H9 (cell line): ENCODE measurements around the gene SCD. TPM values are rescaled to one million over a fixed set of nuclear protein-coding genes. Genes with fewer than 3 reads are reported as not detected.

Experiments used
- DNase-seq: peaks from one replicate; pipeline ENCODE4 v3.0.0-alpha.2; 2017
- H2AFZ ChIP-seq: one replicate; pipeline ENCODE4 v1.6.1; 2013; ENCODE audit warnings: mild to moderate bottlenecking, low read length, control low read depth, moderate library complexity
- H2AK5ac ChIP-seq: 2 replicates; pipeline ENCODE4 v1.6.1; 2013; ENCODE audit warnings: low read length, control low read depth, mixed read lengths; ENCODE audit not compliant: insufficient read length
- H2BK120ac ChIP-seq: one replicate; pipeline ENCODE4 v1.6.1; 2013; ENCODE audit warnings: low read depth, mild to moderate bottlenecking, low read length, control low read depth, inconsistent platforms; ENCODE audit not compliant: poor library complexity, severe bottlenecking
- H2BK12ac ChIP-seq: 2 replicates; pipeline ENCODE4 v1.6.1; 2013; ENCODE audit warnings: low read length, control low read depth, mixed read lengths, low read depth; ENCODE audit not compliant: insufficient read length
- H2BK15ac ChIP-seq: 2 replicates; pipeline ENCODE4 v1.6.1; 2013; ENCODE audit warnings: low read depth, low read length, control low read depth
- H2BK20ac ChIP-seq: one replicate; pipeline ENCODE4 v1.6.1; 2013; ENCODE audit warnings: low read depth, mild to moderate bottlenecking, low read length, control low read depth, inconsistent platforms; ENCODE audit not compliant: poor library complexity, severe bottlenecking
- H2BK5ac ChIP-seq: 2 replicates; pipeline ENCODE4 v1.6.1; 2013; ENCODE audit warnings: low read length, control low read depth, mixed read lengths; ENCODE audit not compliant: insufficient read length
- H3K14ac ChIP-seq: 2 replicates; pipeline ENCODE4 v1.6.1; 2013; ENCODE audit warnings: low read length, control low read depth; ENCODE audit not compliant: insufficient read depth
- H3K18ac ChIP-seq: 2 replicates; pipeline ENCODE4 v1.6.1; 2013; ENCODE audit warnings: low read depth, mild to moderate bottlenecking, mixed read lengths, low read length, control low read depth; ENCODE audit not compliant: insufficient read length
- H3K23ac ChIP-seq: 2 replicates; pipeline ENCODE4 v1.6.1; 2013; ENCODE audit warnings: low read length, control low read depth, mixed read lengths, low read depth; ENCODE audit not compliant: insufficient read length
- H3K23me2 ChIP-seq: 2 replicates; pipeline ENCODE4 v1.6.1; 2013; ENCODE audit warnings: low read depth, mild to moderate bottlenecking, mixed read lengths, low read length, control low read depth; ENCODE audit not compliant: insufficient read length, poor library complexity, severe bottlenecking
- H3K27ac ChIP-seq: 2 replicates; pipeline ENCODE4 v1.5.1; 2013; ENCODE audit warnings: low read length, control low read depth, mixed read lengths, low read depth; ENCODE audit not compliant: insufficient read length
- H3K27me3 ChIP-seq: 2 replicates; pipeline ENCODE4 v1.6.1; 2013; ENCODE audit warnings: low read length, control low read depth, inconsistent platforms; ENCODE audit not compliant: insufficient read depth
- H3K4ac ChIP-seq: 2 replicates; pipeline ENCODE4 v1.6.1; 2013; ENCODE audit warnings: low read depth, mild to moderate bottlenecking, control low read depth, inconsistent platforms, low read length, moderate library complexity
- H3K4me1 ChIP-seq: 2 replicates; pipeline ENCODE4 v1.6.1; 2013; ENCODE audit warnings: low read length, control low read depth, inconsistent platforms; ENCODE audit not compliant: insufficient read depth
- H3K4me2 ChIP-seq: 2 replicates; pipeline ENCODE4 v1.6.1; 2013; ENCODE audit warnings: low read length, control low read depth, mixed read lengths; ENCODE audit not compliant: insufficient read length, insufficient read depth
- H3K56ac ChIP-seq: 2 replicates; pipeline ENCODE4 v1.6.1; 2013; ENCODE audit warnings: low read depth, mild to moderate bottlenecking, mixed read lengths, low read length, control low read depth; ENCODE audit not compliant: insufficient read length
- H3K79me1 ChIP-seq: 2 replicates; pipeline ENCODE4 v1.6.1; 2013; ENCODE audit warnings: low read depth, mild to moderate bottlenecking, moderate library complexity, low read length, control low read depth, inconsistent platforms; ENCODE audit not compliant: insufficient read depth, poor library complexity, severe bottlenecking
- H3K79me2 ChIP-seq: 2 replicates; pipeline ENCODE4 v1.6.1; 2013; ENCODE audit warnings: low read length, control low read depth, inconsistent platforms; ENCODE audit not compliant: insufficient read depth
- H3K9ac ChIP-seq: 2 replicates; pipeline ENCODE4 v1.6.1; 2013; ENCODE audit warnings: low read length, control low read depth, mixed read lengths; ENCODE audit not compliant: insufficient read length; ENCODE audit errors: extremely low read depth
- H3K9me3 ChIP-seq: one replicate; pipeline ENCODE4 v1.6.1; 2013; ENCODE audit warnings: low read depth, low read length, inconsistent platforms; ENCODE audit not compliant: control insufficient read depth
- H3T11ph ChIP-seq: one replicate; pipeline ENCODE4 v1.6.1; 2013; ENCODE audit warnings: mild to moderate bottlenecking, low read length, control low read depth, inconsistent platforms
- H4K20me1 ChIP-seq: one replicate; pipeline ENCODE4 v1.6.1; 2013; ENCODE audit not compliant: control insufficient read depth, insufficient read length, insufficient read depth
- H4K5ac ChIP-seq: 2 replicates; pipeline ENCODE4 v1.6.1; 2013; ENCODE audit warnings: low read depth, mild to moderate bottlenecking, mixed read lengths, low read length, control low read depth; ENCODE audit not compliant: insufficient read length
- H4K8ac ChIP-seq: replicated peaks from 2 replicates; pipeline ENCODE4 v1.6.1; 2013; ENCODE audit warnings: low read length, control low read depth, mixed read lengths, low read depth; ENCODE audit not compliant: insufficient read length
- H4K91ac ChIP-seq: 2 replicates; pipeline ENCODE4 v1.6.1; 2013; ENCODE audit warnings: low read depth, mild to moderate bottlenecking, moderate library complexity, mixed read lengths, low read length, control low read depth; ENCODE audit not compliant: insufficient read length
- H3K27ac Mint-ChIP-seq, 3 experiments: 2 replicates in 2 of 3; 3 replicates in 1 of 3; pipeline ENCODE4 v1.8.0; 2020 to 2021; ENCODE audit warnings: mixed read lengths in 3 of 3, mild to moderate bottlenecking in 1 of 3, moderate library complexity in 1 of 3
- H3K27me3 Mint-ChIP-seq: 2 replicates; pipeline ENCODE4 v1.8.0; 2021; ENCODE audit warnings: low read depth, mild to moderate bottlenecking, moderate library complexity, mixed read lengths
- H3K36me3 Mint-ChIP-seq, 3 experiments: 2 replicates in 2 of 3; 3 replicates in 1 of 3; pipeline ENCODE4 v1.8.0; 2020 to 2021; ENCODE audit warnings: low read depth in 3 of 3, mixed read lengths in 3 of 3; ENCODE audit not compliant: insufficient read depth in 1 of 3
- H3K4me1 Mint-ChIP-seq, 2 experiments: 2 replicates each; pipeline ENCODE4 v1.8.0; 2020; ENCODE audit warnings: mixed read lengths in 2 of 2
- H3K4me3 Mint-ChIP-seq, 2 experiments: 2 replicates in 1 of 2; 3 replicates in 1 of 2; pipeline ENCODE4 v1.8.0; 2020 to 2021; ENCODE audit warnings: mild to moderate bottlenecking in 2 of 2, mixed read lengths in 2 of 2, moderate library complexity in 1 of 2
- H3K9me3 Mint-ChIP-seq, 2 experiments: 2 replicates in 1 of 2; 3 replicates in 1 of 2; pipeline ENCODE4 v1.8.0; 2020; ENCODE audit warnings: mild to moderate bottlenecking in 2 of 2, mixed read lengths in 2 of 2, moderate library complexity in 1 of 2
- CTCF ChIP-seq: fragments of 200-600 bp; sonication (generic); conservative IDR thresholded peaks from 3 replicates; pipeline ENCODE4 v1.8.0; 2021; ENCODE audit warnings: antibody characterized with exemption, mild to moderate bottlenecking
- WGBS: extraction: QIAGEN DNeasy Blood & Tissue Kit; methylation state at CpG from one replicate; pipeline ENCODE4 v1.1.7; 2013; ENCODE audit warnings: missing lambda C conversion rate, low lambda C conversion rate, mixed read lengths; ENCODE audit not compliant: insufficient read length; ENCODE audit errors: extremely low coverage; 5-methylcytosine and 5-hydroxymethylcytosine counted together
- total RNA-seq: library from RNA; stranded (reverse); gene quantifications from 2 replicates; pipeline ENCODE4 v1.2.1, GENCODE V29; 2021

The SCD gene
- total RNA-seq, 1 experiment from 2014 or later, result 354 TPM

GRCh38 chr10:100306861-100307260 is 40.2 kb upstream of the SCD start:
- peaks cover 27% of the 10 kb centered on the region for H3K27me3 Mint-ChIP-seq
- Histone ChIP-seq H2BK120ac (no peak overlapping the region), H3K79me1 (no peaks in the 10 kb centered on the region), H2BK5ac (no peak overlapping the region), H3K56ac (no peak overlapping the region), H4K20me1 (no peaks in the 10 kb centered on the region), H3K18ac (no peak overlapping the region), H3K23me2 (no peaks in the 10 kb centered on the region), H2BK12ac (no peak overlapping the region), H3K23ac (no peak overlapping the region), H3T11ph (no peak overlapping the region), H3K9me3 (no peaks in the 10 kb centered on the region), H2BK20ac (no peak overlapping the region), H3K4ac (no peak overlapping the region), H3K79me2 (no peaks in the 10 kb centered on the region), H3K4me2 (no peak overlapping the region), H3K4me1 (no peaks in the 10 kb centered on the region; the same call in 1 of the 2 replicates), H4K8ac (no peak overlapping the region), H3K9ac (no peak overlapping the region), H2BK15ac (no peak overlapping the region), H3K27me3 (no peaks in the 10 kb centered on the region), H2AK5ac (no peak overlapping the region), H4K91ac (no peak overlapping the region), H3K14ac (no peak overlapping the region), H2AFZ (no peak overlapping the region), H3K27ac (no peak overlapping the region), H4K5ac (no peak overlapping the region)
- TF ChIP-seq CTCF, result no peak
- no peaks in the 10 kb centered on the region for H3K36me3 Mint-ChIP-seq
- no peak overlapping the region for H3K27ac Mint-ChIP-seq
- no CpG with 5 or more reads among the region's 5 CpGs for WGBS
- H3K9me3 Mint-ChIP-seq, result peaks cover 2 to 3% of the 10 kb centered on the region in 2 experiments; a peak in 3 of 5 replicates
- H3K4me1 Mint-ChIP-seq, result peaks cover 7 to 9% of the 10 kb centered on the region in 2 experiments
- DNase-seq, result no peak
- H3K4me3 Mint-ChIP-seq, result no peak overlapping the region
